Measurements from ENCODE around the gene ORAI3. TPM values are rescaled to one million over a fixed set of nuclear protein-coding genes. Genes with fewer than 3 reads are reported as not detected.

The ORAI3 gene
- polyA plus RNA-seq, 1 experiment = 23.7 TPM

GRCh38 chr16:30990105-30990504, 41.2 kb downstream of the ORAI3 start:
- DNase-seq (ENCODE audit: low read depth, low spot score) = no peak
- CTCF ChIA-PET = no interaction called here
- no peaks in the 10 kb centered on the region for H3K27me3 ChIP-seq (ENCODE audit: control insufficient read depth, insufficient read depth, low read length)
- H3K27ac ChIP-seq (ENCODE audit: low read depth, low read length) = no peak overlapping the region
- TF ChIP-seq, protein P1, sequence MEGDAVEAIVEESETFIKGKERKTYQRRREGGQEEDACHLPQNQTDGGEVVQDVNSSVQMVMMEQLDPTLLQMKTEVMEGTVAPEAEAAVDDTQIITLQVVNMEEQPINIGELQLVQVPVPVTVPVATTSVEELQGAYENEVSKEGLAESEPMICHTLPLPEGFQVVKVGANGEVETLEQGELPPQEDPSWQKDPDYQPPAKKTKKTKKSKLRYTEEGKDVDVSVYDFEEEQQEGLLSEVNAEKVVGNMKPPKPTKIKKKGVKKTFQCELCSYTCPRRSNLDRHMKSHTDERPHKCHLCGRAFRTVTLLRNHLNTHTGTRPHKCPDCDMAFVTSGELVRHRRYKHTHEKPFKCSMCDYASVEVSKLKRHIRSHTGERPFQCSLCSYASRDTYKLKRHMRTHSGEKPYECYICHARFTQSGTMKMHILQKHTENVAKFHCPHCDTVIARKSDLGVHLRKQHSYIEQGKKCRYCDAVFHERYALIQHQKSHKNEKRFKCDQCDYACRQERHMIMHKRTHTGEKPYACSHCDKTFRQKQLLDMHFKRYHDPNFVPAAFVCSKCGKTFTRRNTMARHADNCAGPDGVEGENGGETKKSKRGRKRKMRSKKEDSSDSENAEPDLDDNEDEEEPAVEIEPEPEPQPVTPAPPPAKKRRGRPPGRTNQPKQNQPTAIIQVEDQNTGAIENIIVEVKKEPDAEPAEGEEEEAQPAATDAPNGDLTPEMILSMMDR (IDR thresholded peaks at IDR 0.05; ENCODE audit: low read depth, low read length) = no peak
- POLR2A ChIA-PET = no interaction called here
- H3K4me3 ChIP-seq (ENCODE audit: low read depth, low read length) = no peak overlapping the region
- H3K9me3 ChIP-seq (ENCODE audit: control insufficient read depth, insufficient read depth, low read length) = no peaks in the 10 kb centered on the region; the same call in 1 of the 2 replicates

GRCh38 chr16:30991052-30991451, 42.2 kb downstream of the ORAI3 start:
- ChIA-PET CTCF (no interaction called here), POLR2A (no interaction called here)
- H3K27ac ChIP-seq (ENCODE audit: low read depth, low read length) = no peak overlapping the region
- H3K27me3 ChIP-seq (ENCODE audit: control insufficient read depth, insufficient read depth, low read length) = no peaks in the 10 kb centered on the region
- no peaks in the 10 kb centered on the region; the same call in 1 of the 2 replicates for H3K9me3 ChIP-seq (ENCODE audit: control insufficient read depth, insufficient read depth, low read length)
- no peak for DNase-seq (ENCODE audit: low read depth, low spot score)
- no peak overlapping the region for H3K4me3 ChIP-seq (ENCODE audit: low read depth, low read length)
- TF ChIP-seq, protein P1 (IDR thresholded peaks at IDR 0.05; ENCODE audit: low read depth, low read length) = no peak

GRCh38 chr16:30992276-30992780, 43.5 kb downstream of the ORAI3 start:
- POLR2A ChIA-PET = interaction anchor here (0.6 kb wide), 1 partner anchor 178 kb away, joined by 3 read pairs; no protein-coding TSS in a partner anchor
- TF ChIP-seq, protein P1 (IDR thresholded peaks at IDR 0.05; ENCODE audit: low read depth, low read length) = no peak
- CTCF ChIA-PET = interaction anchor here (2.3 kb wide), 1 partner anchor 8 kb away, joined by 12 read pairs; the partner anchor contains the start of gene HSD3B7

GRCh38 chr16:30992931-30993816, 44.3 kb downstream of the ORAI3 start:
- ChIA-PET POLR2A (no interaction called here), CTCF (interaction anchor here (0.6 to 2.3 kb wide), 3 partner anchors 7 to 468 kb away, joined by 6 to 12 read pairs (median 7); partner anchors contain the start of gene HSD3B7)

More at GRCh38 chr16:30992276-30992780, 43.5 kb downstream of the ORAI3 start:
- H3K27ac ChIP-seq (ENCODE audit: low read depth, low read length) = no peak overlapping the region
- no peak overlapping the region for H3K4me3 ChIP-seq (ENCODE audit: low read depth, low read length)
- H3K27me3 ChIP-seq (ENCODE audit: control insufficient read depth, insufficient read depth, low read length) = no peaks in the 10 kb centered on the region
- no peak for DNase-seq (ENCODE audit: low read depth, low spot score)
- H3K9me3 ChIP-seq (ENCODE audit: control insufficient read depth, insufficient read depth, low read length) = no peaks in the 10 kb centered on the region; the same call in 1 of the 2 replicates

More at GRCh38 chr16:30992931-30993816, 44.3 kb downstream of the ORAI3 start:
- no peak overlapping the region for H3K27ac ChIP-seq (ENCODE audit: low read depth, low read length)
- H3K9me3 ChIP-seq (ENCODE audit: control insufficient read depth, insufficient read depth, low read length) = no peaks in the 10 kb centered on the region; the same call in 1 of the 2 replicates
- H3K27me3 ChIP-seq (ENCODE audit: control insufficient read depth, insufficient read depth, low read length) = no peaks in the 10 kb centered on the region
- no peak for DNase-seq (ENCODE audit: low read depth, low spot score)
- TF ChIP-seq, protein P1 (IDR thresholded peaks at IDR 0.05; ENCODE audit: low read depth, low read length) = no peak
- H3K4me3 ChIP-seq (ENCODE audit: low read depth, low read length) = no peak overlapping the region

Data from AG04450 (cell line).